ENCODE results near the gene BSN.

Gene BSN

DNA sequence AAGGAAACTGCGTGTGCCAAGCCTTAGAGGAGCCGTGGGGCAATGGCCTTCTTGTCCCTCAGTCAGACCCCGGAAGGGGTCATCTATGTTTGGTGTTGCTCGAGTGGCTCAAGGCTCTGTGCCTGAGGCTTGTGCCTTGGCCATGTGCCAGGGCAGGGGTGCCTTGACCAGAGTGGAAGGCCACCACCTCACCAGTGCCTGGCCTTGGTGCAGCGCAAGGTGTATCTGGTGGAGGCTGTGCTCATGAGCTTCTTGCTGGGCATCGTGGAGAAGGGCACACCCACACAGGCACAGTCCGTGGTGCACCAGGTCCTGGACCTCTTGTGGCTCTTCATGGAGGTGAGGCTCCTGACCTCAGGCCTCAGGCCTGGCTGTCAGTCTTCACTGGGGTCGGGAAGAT is 145.7 kb downstream of the BSN start:
- no peak overlapping the region for H3K27ac ChIP-seq (ENCODE audit: low read depth, low read length, poor library complexity, severe bottlenecking)
- no peaks in the 10 kb centered on the region for H3F3A ChIP-seq (ENCODE audit: insufficient read depth, low read length)
- no peak overlapping the region for H3K4me3 ChIP-seq (ENCODE audit: low read depth, low read length, poor library complexity, severe bottlenecking)
- H2AFZ ChIP-seq (ENCODE audit: low read length) = no peak overlapping the region
- H3K9me3 ChIP-seq (ENCODE audit: low read length) = no peaks in the 10 kb centered on the region
- no peaks in the 10 kb centered on the region for H3K27me3 ChIP-seq (ENCODE audit: insufficient read depth, low read length)
- no peak overlapping the region for H3K4me2 ChIP-seq (ENCODE audit: low read length)
- no peaks in the 10 kb centered on the region for H3K79me2 ChIP-seq (ENCODE audit: insufficient read depth, low read length)
- H4K20me1 ChIP-seq (ENCODE audit: insufficient read depth, low read length) = no peaks in the 10 kb centered on the region
- TF ChIP-seq CTCF (IDR thresholded peaks at IDR 0.05; ENCODE audit: low read length) (no peak), EZH2 (IDR thresholded peaks at IDR 0.05; ENCODE audit: borderline replicate concordance, low read length) (no peak)
- no peak overlapping the region for H3K9ac ChIP-seq (ENCODE audit: low read length)
- no peaks in the 10 kb centered on the region for H3K4me1 ChIP-seq (ENCODE audit: insufficient read depth, low read length, severe bottlenecking)
- no peaks in the 10 kb centered on the region for H3K9me2 ChIP-seq (ENCODE audit: low read depth, low read length)
- H3K36me3 ChIP-seq (ENCODE audit: insufficient read depth, low read length) = peaks cover 5% of the 10 kb centered on the region; the same call in 1 of the 2 replicates

- no peak overlapping the region for H2AFZ ChIP-seq (ENCODE audit: low read length)
- no peaks in the 10 kb centered on the region for H3K79me2 ChIP-seq (ENCODE audit: insufficient read depth, low read length)
- no peak for TF ChIP-seq EZH2 (IDR thresholded peaks at IDR 0.05; ENCODE audit: borderline replicate concordance, low read length)
- TF ChIP-seq CTCF (IDR thresholded peaks at IDR 0.05; ENCODE audit: low read length) = 0 out of 2 replicates have a peak, but pooled peaks have one; percentile 27
- no peaks in the 10 kb centered on the region for H3K9me2 ChIP-seq (ENCODE audit: low read depth, low read length)
- peaks cover 11% of the 10 kb centered on the region; the same call in 1 of the 2 replicates for H3K36me3 ChIP-seq (ENCODE audit: insufficient read depth, low read length)
- no peaks in the 10 kb centered on the region for H3F3A ChIP-seq (ENCODE audit: insufficient read depth, low read length)
- no peak overlapping the region for H3K4me2 ChIP-seq (ENCODE audit: low read length)
- no peaks in the 10 kb centered on the region for H3K4me1 ChIP-seq (ENCODE audit: insufficient read depth, low read length, severe bottlenecking)
- no peaks in the 10 kb centered on the region for H4K20me1 ChIP-seq (ENCODE audit: insufficient read depth, low read length)
- no peaks in the 10 kb centered on the region for H3K27me3 ChIP-seq (ENCODE audit: insufficient read depth, low read length)
- H3K9me3 ChIP-seq (ENCODE audit: low read length) = no peaks in the 10 kb centered on the region
- no peak overlapping the region for H3K4me3 ChIP-seq (ENCODE audit: low read depth, low read length, poor library complexity, severe bottlenecking)
- H3K9ac ChIP-seq (ENCODE audit: low read length) = no peak overlapping the region
- H3K27ac ChIP-seq (ENCODE audit: low read depth, low read length, poor library complexity, severe bottlenecking) = no peak overlapping the region
Measured at GRCh38 chr3:49700453-49701128, 146.3 kb downstream of the BSN start.

DNA sequence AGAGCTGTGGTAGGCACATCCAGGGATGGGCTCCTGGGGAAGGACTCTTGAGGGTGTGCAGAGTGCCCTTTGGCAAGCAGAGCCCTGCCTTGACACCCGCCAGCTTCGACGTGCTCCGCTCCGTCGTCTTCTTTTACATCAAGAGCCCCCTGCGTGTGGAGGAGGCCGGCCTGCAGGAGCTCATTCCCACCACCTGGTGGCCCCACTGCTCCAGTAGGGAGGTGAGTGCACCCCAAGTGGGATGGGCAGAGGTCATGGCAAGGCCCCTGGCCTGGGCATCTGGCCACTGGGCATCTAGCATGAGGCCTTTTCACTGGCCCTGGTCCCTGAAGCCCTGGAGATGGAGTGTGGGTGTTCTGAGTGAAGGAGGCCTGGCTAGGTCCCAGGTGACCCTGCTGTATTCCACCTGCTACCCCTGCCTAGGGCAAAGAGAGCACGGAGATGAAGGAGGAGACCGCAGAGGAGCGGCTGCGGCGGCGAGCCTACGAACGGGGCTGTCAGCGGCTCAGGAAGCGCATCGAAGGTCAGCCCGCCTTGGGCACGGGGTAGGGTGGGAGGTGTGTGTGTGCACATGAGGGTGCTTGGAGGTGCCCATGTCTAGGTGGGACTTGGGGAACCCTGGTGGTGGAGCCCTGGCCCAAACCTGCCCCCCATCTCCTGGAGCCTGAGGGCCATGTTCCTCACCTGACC is 147.3 kb downstream of the BSN start:
- no peaks in the 10 kb centered on the region for H3K9me2 ChIP-seq (ENCODE audit: low read depth, low read length)
- no peaks in the 10 kb centered on the region for H3K9me3 ChIP-seq (ENCODE audit: low read length)
- H3K4me3 ChIP-seq (ENCODE audit: low read depth, low read length, poor library complexity, severe bottlenecking) = no peak overlapping the region
- no peaks in the 10 kb centered on the region for H3F3A ChIP-seq (ENCODE audit: insufficient read depth, low read length)
- H3K4me2 ChIP-seq (ENCODE audit: low read length) = no peak overlapping the region
- H3K36me3 ChIP-seq (ENCODE audit: insufficient read depth, low read length) = peaks cover 19% of the 10 kb centered on the region; the same call in 1 of the 2 replicates
- H2AFZ ChIP-seq (ENCODE audit: low read length) = no peak overlapping the region
- H3K79me2 ChIP-seq (ENCODE audit: insufficient read depth, low read length) = no peaks in the 10 kb centered on the region
- H3K4me1 ChIP-seq (ENCODE audit: insufficient read depth, low read length, severe bottlenecking) = no peaks in the 10 kb centered on the region
- TF ChIP-seq EZH2 (IDR thresholded peaks at IDR 0.05; ENCODE audit: borderline replicate concordance, low read length) = no peak
- peak; percentile 46; the same call in 1 of the 2 replicates for TF ChIP-seq CTCF (IDR thresholded peaks at IDR 0.05; ENCODE audit: low read length)
- no peak overlapping the region for H3K27ac ChIP-seq (ENCODE audit: low read depth, low read length, poor library complexity, severe bottlenecking)
- no peaks in the 10 kb centered on the region for H3K27me3 ChIP-seq (ENCODE audit: insufficient read depth, low read length)
- H4K20me1 ChIP-seq (ENCODE audit: insufficient read depth, low read length) = no peaks in the 10 kb centered on the region
- H3K9ac ChIP-seq (ENCODE audit: low read length) = no peak overlapping the region

All from OCI-LY1 (cell line).